Neural cell (in vitro differentiated cells): ENCODE results near the gene RALGPS2. TPM values are rescaled to one million over a fixed set of nuclear protein-coding genes. Genes with fewer than 3 reads are reported as not detected.

Source experiments
- H2AFZ ChIP-seq: fragments of 200-600, 300-800 bp; sonication (generic), shearing (Covaris generic); 2 replicates; pipeline ENCODE4 v1.6.0; 2014; ENCODE audit warnings: low read depth, mild to moderate bottlenecking, antibody characterized with exemption, low read length, moderate library complexity
- H3F3A ChIP-seq: fragments of 200-600 bp; shearing (Covaris generic); 2 replicates; pipeline ENCODE4 v1.6.1; 2016; ENCODE audit warnings: mild to moderate bottlenecking, moderate library complexity, mixed read lengths, antibody characterized with exemption, low read length; ENCODE audit not compliant: insufficient read depth, poor library complexity, severe bottlenecking
- H3K27ac ChIP-seq: fragments of 200-600, 300-800 bp; sonication (generic), shearing (Covaris generic); 2 replicates; pipeline ENCODE4 v1.5.1; 2014; ENCODE audit warnings: mild to moderate bottlenecking, low read length, moderate library complexity
- H3K27me3 ChIP-seq: fragments of 300-800, 200-600 bp; sonication (generic), shearing (Covaris generic); 2 replicates; pipeline ENCODE4 v1.6.0; 2014; ENCODE audit warnings: mild to moderate bottlenecking, low read depth, low read length, moderate library complexity; ENCODE audit not compliant: insufficient read depth
- H3K36me3 ChIP-seq: fragments of 300-800, 200-600 bp; sonication (generic), shearing (Covaris generic); 2 replicates; pipeline ENCODE4 v1.5.1; 2014; ENCODE audit warnings: mild to moderate bottlenecking, antibody characterized with exemption, low read length, moderate library complexity; ENCODE audit not compliant: insufficient read depth
- H3K4me2 ChIP-seq: fragments of 300-800, 200-600 bp; sonication (generic), shearing (Covaris generic); 2 replicates; pipeline ENCODE4 v1.6.0; 2014; ENCODE audit warnings: mild to moderate bottlenecking, low read length
- H3K4me3 ChIP-seq: fragments of 300-800, 200-600 bp; sonication (generic), shearing (Covaris generic); 2 replicates; pipeline ENCODE4 v1.5.1; 2014; ENCODE audit warnings: mild to moderate bottlenecking, low read length, moderate library complexity
- H3K79me2 ChIP-seq: fragments of 200-600 bp; shearing (Covaris generic); replicated peaks from 2 replicates; pipeline ENCODE4 v1.6.0; 2014; ENCODE audit warnings: mild to moderate bottlenecking, low read length, moderate library complexity; ENCODE audit not compliant: insufficient read depth
- H3K9ac ChIP-seq: fragments of 300-800, 200-600 bp; sonication (generic), shearing (Covaris generic); 2 replicates; pipeline ENCODE4 v1.6.1; 2016; ENCODE audit warnings: mild to moderate bottlenecking, low read length, mixed read lengths
- H3K9me2 ChIP-seq: fragments of 200-600 bp; shearing (Covaris generic); 2 replicates; pipeline ENCODE4 v1.6.1; 2016; ENCODE audit warnings: mild to moderate bottlenecking, low read length, mixed read lengths; ENCODE audit not compliant: insufficient read depth
- H3K9me3 ChIP-seq: fragments of 200-600, 300-800 bp; sonication (generic), shearing (Covaris generic); 2 replicates; pipeline ENCODE4 v1.6.1; 2016; ENCODE audit warnings: mild to moderate bottlenecking, mixed run types, low read length, moderate library complexity, mixed read lengths
- H4K20me1 ChIP-seq: fragments of 200-600 bp; shearing (Covaris generic); 2 replicates; pipeline ENCODE4 v1.6.1; 2016; ENCODE audit warnings: mild to moderate bottlenecking, mixed run types; ENCODE audit not compliant: insufficient read depth
- CTCF ChIP-seq: fragments of 450-650 bp; IDR thresholded peaks from 2 replicates; pipeline ENCODE4 v1.5.1; 2014; ENCODE audit warnings: antibody characterized with exemption, mild to moderate bottlenecking, moderate library complexity; ENCODE audit not compliant: poor library complexity, severe bottlenecking
- EP300 ChIP-seq: fragments of 450-650 bp; conservative IDR thresholded peaks from 2 replicates; pipeline ENCODE4 v1.6.1; 2014; ENCODE audit warnings: antibody characterized with exemption, mild to moderate bottlenecking, moderate library complexity; ENCODE audit not compliant: poor library complexity, severe bottlenecking
- EZH2 ChIP-seq: fragments of 200-600, 300-800 bp; shearing (Covaris generic), sonication (generic); IDR thresholded peaks from 2 replicates; pipeline ENCODE4 v1.6.1; 2014; ENCODE audit warnings: antibody characterized with exemption, low read length, borderline replicate concordance, mild to moderate bottlenecking; ENCODE audit not compliant: insufficient read depth, poor library complexity, severe bottlenecking
- MXI1 ChIP-seq: fragments of 450-650 bp; conservative IDR thresholded peaks from 2 replicates; pipeline ENCODE4 v1.6.1; 2014; ENCODE audit warnings: antibody characterized with exemption, mild to moderate bottlenecking; ENCODE audit not compliant: poor library complexity, severe bottlenecking
- POLR2AphosphoS5 ChIP-seq: IDR thresholded peaks from 2 replicates; pipeline ENCODE4 v1.6.1; 2012
- RAD21 ChIP-seq: fragments of 450-650 bp; conservative IDR thresholded peaks from 2 replicates; pipeline ENCODE4 v1.6.1; 2014; ENCODE audit warnings: antibody characterized with exemption, mild to moderate bottlenecking, moderate library complexity
- REST ChIP-seq: IDR thresholded peaks from 2 replicates; pipeline ENCODE4 v1.6.1; 2012; ENCODE audit warnings: borderline replicate concordance
- SMC3 ChIP-seq: fragments of 450-650 bp; conservative IDR thresholded peaks from 2 replicates; pipeline ENCODE4 v1.6.1; 2014; ENCODE audit warnings: antibody characterized with exemption, mild to moderate bottlenecking, moderate library complexity; ENCODE audit not compliant: poor library complexity
- TAF1 ChIP-seq: IDR thresholded peaks from 2 replicates; pipeline ENCODE4 v1.6.1; 2012; ENCODE audit warnings: low read depth
- polyA plus RNA-seq: library from polyadenylated mRNA; depleted of rRNA; stranded (reverse); fragments of >200 nt; gene quantifications from 2 replicates; pipeline ENCODE4 v1.2.3, GENCODE V29; 2014

RALGPS2 gene
- polyA plus RNA-seq, 1 donor from 2014 or later, result 26.6 TPM

GRCh38 chr1:178690496-178690895, 34.5 kb upstream of the RALGPS2 start:
- H3K27ac ChIP-seq, result no peak overlapping the region
- no peaks in the 10 kb centered on the region for H3K9me2 ChIP-seq
- TF ChIP-seq MXI1 (no peak), REST (no peak), CTCF (no peak), RAD21 (no peak)
- no peaks in the 10 kb centered on the region for H3K27me3 ChIP-seq
- H2AFZ ChIP-seq, result no peak overlapping the region
- H4K20me1 ChIP-seq, result no peaks in the 10 kb centered on the region
- no peaks in the 10 kb centered on the region for H3F3A ChIP-seq
- H3K4me2 ChIP-seq, result no peak overlapping the region
- H3K9me3 ChIP-seq, result no peaks in the 10 kb centered on the region
- H3K9ac ChIP-seq, result no peak overlapping the region
- no peaks in the 10 kb centered on the region for H3K79me2 ChIP-seq
- no peak overlapping the region for H3K4me3 ChIP-seq
- H3K36me3 ChIP-seq, result no peaks in the 10 kb centered on the region

- Histone ChIP-seq H3F3A (no peaks in the 10 kb centered on the region), H3K27me3 (no peaks in the 10 kb centered on the region), H3K36me3 (no peaks in the 10 kb centered on the region), H3K79me2 (no peaks in the 10 kb centered on the region), H3K9ac (no peak overlapping the region), H2AFZ (no peak overlapping the region), H4K20me1 (no peaks in the 10 kb centered on the region), H3K4me3 (no peak overlapping the region), H3K4me2 (no peak overlapping the region), H3K27ac (no peak overlapping the region), H3K9me2 (no peaks in the 10 kb centered on the region), H3K9me3 (no peaks in the 10 kb centered on the region)
- TF ChIP-seq CTCF, result no peak
- TF ChIP-seq MXI1, result no peak
- no peak for TF ChIP-seq POLR2AphosphoS5
- no peak for TF ChIP-seq REST
- TF ChIP-seq EP300, result no peak
- no peak for TF ChIP-seq RAD21
- no peak for TF ChIP-seq TAF1
- TF ChIP-seq SMC3, result no peak
- no peak for TF ChIP-seq EZH2
Measured at GRCh38 chr1:178692564-178693327, 32.3 kb upstream of the RALGPS2 start.
